Measurements from ENCODE around the gene HLA-DRB1. TPM values are rescaled to one million over a fixed set of nuclear protein-coding genes. Genes with fewer than 3 reads are reported as not detected.
A peak's percentile ranks its signal among the peaks of the same experiment; 100 is the strongest.
"Not testable (repeated sequence)": the region's sequence is repeated elsewhere in the genome, so short reads cannot be mapped to it uniquely, and the experiment has no call there.

The HLA-DRB1 gene
- total RNA-seq, 1 donor from 2014 or later = 32.4 TPM

DNA sequence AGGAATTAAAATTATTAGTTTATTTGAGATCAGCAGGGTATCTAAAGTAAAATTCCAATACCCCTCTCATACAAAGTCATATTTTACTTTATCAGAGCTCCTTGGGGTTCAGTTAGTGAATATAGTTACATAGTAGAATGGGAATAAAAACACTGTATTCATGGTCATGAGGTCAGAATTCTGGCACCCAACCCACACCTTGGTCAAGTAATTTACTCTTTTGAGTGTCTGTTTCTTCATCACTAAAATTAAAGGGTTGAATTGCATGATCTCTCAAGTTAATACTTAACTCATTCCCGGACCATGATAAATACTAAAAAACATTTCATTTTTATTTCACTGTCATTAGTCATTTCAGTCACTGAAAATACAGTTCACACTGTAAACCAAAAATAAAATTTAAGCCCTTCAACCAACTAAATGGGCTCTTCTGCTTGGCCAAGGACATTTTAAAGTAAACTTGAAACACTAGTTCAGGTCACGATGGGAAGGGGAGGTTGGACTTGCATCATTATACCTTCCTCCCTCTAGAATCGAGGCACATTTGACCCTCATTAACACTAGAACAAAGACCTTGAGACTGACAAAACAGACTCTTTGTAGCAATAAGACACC is 21.1 kb upstream of the HLA-DRB1 start:
- no peak for ATAC-seq

DNA sequence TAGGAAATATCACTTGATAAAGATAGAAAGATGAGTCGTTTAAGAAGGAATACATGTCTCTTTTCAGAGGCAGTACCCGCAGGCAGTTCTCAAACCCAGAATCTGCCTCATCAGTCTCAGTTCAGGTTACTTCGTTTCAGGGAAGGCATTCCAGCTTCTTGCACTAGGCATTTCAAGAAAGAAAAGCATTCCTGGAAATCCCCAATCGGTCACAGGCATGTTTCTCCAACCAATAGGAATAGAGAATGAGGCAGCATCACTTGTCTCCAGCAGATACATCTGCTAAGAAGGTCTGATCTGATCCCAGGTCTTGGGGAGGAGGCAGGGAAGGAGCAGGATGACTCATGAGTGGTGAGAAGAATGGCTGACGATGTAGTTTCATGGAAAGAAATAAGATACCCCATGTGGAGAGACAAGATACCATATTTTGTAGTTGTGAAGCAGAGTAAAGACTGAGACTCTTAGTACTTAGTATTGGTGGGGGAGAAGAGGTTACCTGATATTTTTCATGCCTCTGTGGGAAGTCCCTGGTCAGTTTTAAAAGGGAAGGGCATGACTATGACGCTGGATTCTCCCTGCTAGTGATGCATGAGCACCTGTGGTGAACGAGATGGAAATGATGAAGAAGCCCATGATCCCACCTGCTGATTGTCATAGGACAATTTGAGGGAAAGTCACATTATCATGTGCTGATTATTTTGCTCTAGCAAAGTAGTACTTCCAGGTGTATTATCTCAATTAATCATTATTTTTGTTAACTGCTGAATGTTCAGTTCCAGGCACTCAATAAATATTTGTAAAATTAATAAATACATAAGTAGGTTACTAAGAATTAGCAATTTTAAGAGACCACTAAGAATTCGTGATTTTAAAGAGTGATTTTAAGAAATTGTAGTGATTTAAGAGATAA is 20.3 kb upstream of the HLA-DRB1 start:
- peak; percentile 89 for ATAC-seq
- intact Hi-C loops (cut with DNase I) = no loop called here
- no peak for DNase-seq (ENCODE audit: missing footprints)

More for the DNA sequence above, 21.1 kb upstream of the HLA-DRB1 start:
- intact Hi-C loops (cut with DNase I) = no loop called here
- no peak for DNase-seq (ENCODE audit: missing footprints)

GRCh38 chr6:32609391-32609730 is 19.7 kb upstream of the HLA-DRB1 start:
- intact Hi-C loops (cut with DNase I) = no loop called here

GRCh38 chr6:32608362-32608761 is 18.7 kb upstream of the HLA-DRB1 start:
- intact Hi-C loops (cut with DNase I) = no loop called here
- DNase-seq (ENCODE audit: missing footprints) (no peak), ATAC-seq (no peak)

More at GRCh38 chr6:32609391-32609730, 19.7 kb upstream of the HLA-DRB1 start:
- no peak for DNase-seq (ENCODE audit: missing footprints)
- ATAC-seq = no peak

DNA sequence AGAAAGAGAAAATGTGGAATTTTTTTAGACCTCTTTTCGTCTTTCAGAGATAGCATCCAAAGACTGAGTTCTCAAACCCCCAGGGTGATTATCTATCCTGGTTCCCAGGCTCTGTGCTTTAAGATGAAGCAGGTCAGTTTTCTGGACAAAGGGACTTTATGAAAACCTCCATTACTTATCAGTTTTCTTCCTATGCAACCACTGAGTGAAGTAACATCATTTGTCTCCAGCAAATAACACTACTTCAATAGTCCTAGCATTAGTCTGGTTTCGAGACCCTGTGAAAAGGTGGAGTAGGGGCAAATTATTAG is 18.3 kb upstream of the HLA-DRB1 start:
- DNase-seq (ENCODE audit: missing footprints) (no peak), ATAC-seq (no peak)
- intact Hi-C loops (cut with DNase I) = no loop called here

- peak; percentile 47 for DNase-seq (ENCODE audit: missing footprints)
- no peak for ATAC-seq
- intact Hi-C loops (cut with DNase I) = no loop called here
Measured at GRCh38 chr6:32607263-32607987, 17.8 kb upstream of the HLA-DRB1 start.

- ATAC-seq = no peak
- intact Hi-C loops (cut with DNase I) = no loop called here
- no peak for DNase-seq (ENCODE audit: missing footprints)
Measured at GRCh38 chr6:32604434-32604877, 14.8 kb upstream of the HLA-DRB1 start.

- no peak for DNase-seq (ENCODE audit: missing footprints)
- ATAC-seq = no peak
- intact Hi-C loops (cut with DNase I) = no loop called here
Measured at GRCh38 chr6:32603888-32604287, 14.2 kb upstream of the HLA-DRB1 start.

DNA sequence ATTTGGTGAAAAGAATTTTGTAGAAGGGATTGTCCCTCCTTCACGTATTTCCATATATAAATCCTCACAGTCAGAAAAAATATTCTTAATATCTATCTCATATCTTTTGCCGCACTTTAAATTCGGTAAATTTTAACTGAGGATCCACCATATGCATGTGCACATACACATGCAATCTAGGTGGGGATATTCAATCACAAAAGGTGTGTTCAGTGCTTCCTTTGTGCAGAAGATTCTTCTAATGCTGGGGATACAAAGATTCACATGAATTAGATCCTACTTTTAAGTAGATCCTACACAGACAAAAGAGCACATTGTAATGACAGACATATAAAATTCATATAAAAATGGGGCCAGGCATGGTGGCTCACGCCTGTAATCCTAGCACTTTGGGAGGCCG is 13.6 kb upstream of the HLA-DRB1 start:
- DNase-seq (ENCODE audit: missing footprints) (no peak), ATAC-seq (no peak)
- intact Hi-C loops (cut with DNase I) = no loop called here

DNA sequence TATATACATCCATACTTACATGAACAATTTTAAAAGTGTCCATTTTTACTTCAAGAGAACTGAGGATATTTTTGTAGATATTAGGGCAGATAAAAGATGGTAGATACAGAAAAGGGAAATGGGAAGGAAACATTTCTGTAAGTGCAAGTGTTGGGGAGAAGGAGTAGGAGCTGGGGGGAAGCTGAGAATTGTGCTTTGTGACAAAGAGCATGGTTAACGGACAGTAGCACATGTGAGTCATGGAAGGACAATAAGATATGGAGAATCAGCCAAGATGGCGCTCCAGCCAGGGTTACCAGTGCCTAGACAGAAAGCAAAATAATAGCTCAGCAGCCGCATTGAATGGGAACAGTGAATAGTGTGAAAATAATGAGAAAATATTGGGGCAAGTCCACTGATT is 12.7 kb upstream of the HLA-DRB1 start:
- intact Hi-C loops (cut with DNase I) = no loop called here
- DNase-seq (ENCODE audit: missing footprints) (no peak), ATAC-seq (no peak)

GRCh38 chr6:32597024-32597423 is 7.4 kb upstream of the HLA-DRB1 start:
- ATAC-seq (no peak), DNase-seq (ENCODE audit: missing footprints) (no peak)
- intact Hi-C loops (cut with DNase I) = no loop called here

DNA sequence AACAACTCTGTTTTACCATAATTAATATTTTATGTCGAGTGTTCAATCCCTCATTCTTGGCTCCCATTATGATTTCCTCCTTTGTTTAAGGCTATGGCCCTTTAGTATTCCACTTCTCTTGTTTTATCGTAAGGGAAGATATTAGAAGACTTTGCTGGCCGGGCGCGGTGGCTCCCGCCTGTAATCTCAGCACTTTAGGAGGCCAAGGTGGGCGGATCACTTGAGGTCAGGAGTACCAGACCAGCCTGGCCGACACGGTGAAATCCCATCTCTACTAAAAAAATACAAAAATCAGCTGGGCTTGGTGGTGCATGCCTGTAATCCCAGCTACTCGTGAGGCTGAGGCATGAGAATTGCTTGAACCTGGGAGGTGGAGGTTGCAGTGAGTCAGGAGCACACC is 1.1 kb upstream of the HLA-DRB1 start:
- ATAC-seq; DNase-seq (ENCODE audit: missing footprints); intact Hi-C loops (cut with DNase I): not testable (repeated sequence)

GRCh38 chr6:32588156-32588555 is 1.5 kb downstream of the HLA-DRB1 start:
- ATAC-seq (no peak), DNase-seq (ENCODE audit: missing footprints) (no peak)
- intact Hi-C loops (cut with DNase I) = loop anchor here (10.0 kb wide), 1 partner anchor 63 kb away; no protein-coding TSS in a partner anchor

DNA sequence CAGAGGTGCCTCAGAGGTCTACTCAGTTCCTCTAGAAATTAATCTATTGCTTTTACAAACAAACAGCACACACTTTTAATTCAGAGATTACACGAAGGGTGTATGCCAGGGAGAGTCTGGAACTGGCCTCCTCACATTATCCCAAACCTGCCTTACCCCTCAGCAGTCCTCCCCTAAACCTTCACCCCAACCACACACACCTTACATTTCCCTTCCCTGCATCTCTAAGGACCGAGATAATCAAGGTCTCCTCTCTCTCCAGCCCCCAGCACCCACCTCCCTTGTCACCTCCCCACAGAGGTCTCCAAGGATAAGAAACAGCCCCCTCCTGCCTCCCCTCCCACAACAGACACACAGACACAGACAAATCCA is 6.1 kb downstream of the HLA-DRB1 start:
- DNase-seq (ENCODE audit: missing footprints) = no peak
- intact Hi-C loops (cut with DNase I) = loop anchor here (10.0 kb wide), 1 partner anchor 59 kb away; no protein-coding TSS in a partner anchor
- no peak for ATAC-seq

DNA sequence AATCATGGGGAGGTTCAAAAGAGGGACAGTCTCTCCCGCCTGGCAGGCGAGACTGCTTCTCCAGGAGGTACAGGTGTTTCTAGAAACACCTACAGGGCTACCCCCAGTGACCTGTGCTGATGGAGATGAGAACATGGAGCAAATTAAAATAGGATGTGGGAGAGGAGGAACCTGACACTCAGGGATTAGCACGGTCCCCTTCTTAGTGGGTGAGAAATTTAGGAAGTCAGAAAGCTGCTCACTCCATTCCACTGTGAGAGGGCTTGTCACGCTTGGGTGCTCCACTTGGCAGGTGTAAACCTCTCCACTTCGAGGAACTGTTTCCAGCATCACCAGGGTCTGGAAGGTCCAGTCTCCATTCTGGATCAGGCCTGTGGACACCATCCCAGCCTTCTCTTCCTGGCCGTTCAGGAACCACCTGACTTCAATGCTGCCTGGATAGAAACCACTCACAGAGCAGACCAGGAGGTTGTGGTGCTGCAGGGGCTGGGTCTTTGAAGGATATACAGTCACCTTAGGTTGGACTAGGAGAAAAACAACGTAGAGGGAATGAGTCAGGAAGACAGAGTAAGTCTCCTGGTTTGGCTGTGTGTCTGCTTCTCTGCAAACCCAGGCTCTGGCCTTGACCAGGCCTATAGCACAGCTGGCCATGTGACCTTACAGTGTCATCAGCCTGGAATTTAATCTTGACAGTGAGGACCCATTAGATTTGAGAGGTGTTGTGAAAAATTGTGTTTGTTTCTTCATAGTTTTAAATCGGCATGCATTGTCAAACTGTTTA is 8.1 kb downstream of the HLA-DRB1 start:
- intact Hi-C loops (cut with DNase I) = loop anchor here (10.0 kb wide), 1 partner anchor 57 kb away; no protein-coding TSS in a partner anchor

GRCh38 chr6:32580593-32580992 is 9.1 kb downstream of the HLA-DRB1 start:
- peak; percentile 9 for DNase-seq (ENCODE audit: missing footprints)
- ATAC-seq = no peak
- intact Hi-C loops (cut with DNase I) = loop anchor here (10.0 kb wide), 1 partner anchor 56 kb away; no protein-coding TSS in a partner anchor

More for the DNA sequence above, 8.1 kb downstream of the HLA-DRB1 start:
- no peak for DNase-seq (ENCODE audit: missing footprints)
- peak; percentile 28 for ATAC-seq

- intact Hi-C loops (cut with DNase I) = no loop called here
- ATAC-seq (no peak), DNase-seq (ENCODE audit: missing footprints) (no peak)
Measured at GRCh38 chr6:32578962-32579361, 10.7 kb downstream of the HLA-DRB1 start.

DNA sequence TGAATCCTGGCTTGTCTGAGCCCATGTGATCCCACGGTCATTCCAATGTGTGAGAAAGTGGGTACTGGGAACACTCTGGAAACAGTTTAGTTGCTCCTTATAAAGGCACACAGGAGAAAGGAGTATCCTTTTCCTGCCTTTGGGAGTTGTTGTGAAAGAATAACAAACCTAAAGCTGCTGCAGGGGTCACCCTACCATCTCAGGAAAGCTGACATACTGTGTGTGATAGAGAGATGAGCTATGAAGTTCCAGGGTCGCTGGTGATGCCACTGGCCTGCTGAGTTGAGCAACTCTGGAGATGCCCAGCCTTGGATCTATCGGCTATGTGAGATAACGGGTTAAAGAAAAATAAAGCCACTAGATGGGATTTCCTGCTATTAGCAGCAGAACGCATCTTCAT is 12.2 kb downstream of the HLA-DRB1 start:
- intact Hi-C loops (cut with DNase I); DNase-seq (ENCODE audit: missing footprints); ATAC-seq: not testable (repeated sequence)

GRCh38 chr6:32576250-32576649 is 13.4 kb downstream of the HLA-DRB1 start:
- ATAC-seq = no peak
- no peak for DNase-seq (ENCODE audit: missing footprints)
- intact Hi-C loops (cut with DNase I) = no loop called here

All from Right ventricle myocardium inferior (tissue), 1 donor.